HCT116 (cell line): Measurements from ENCODE around the gene PC. TPM values are rescaled to one million over a fixed set of nuclear protein-coding genes. Genes with fewer than 3 reads are reported as not detected.

ENCODE experiments used
- ATAC-seq: fragments of 200-7000 bp; cut with Tn5 transposase; 2 replicates; pipeline ENCODE4 v1.9.1; 2020; ENCODE audit warnings: mild to moderate bottlenecking, moderate library complexity
- BruUV-seq: library from RNA; stranded (reverse); fragments of 400-500 nt; replicated peaks from 2 replicates; lab custom pipeline; 2021; lab: Mats Ljungman, UMichigan
- CTCF ChIA-PET: fragments of 300-600 bp; sonication (Branson Sonifier 250); formaldehyde crosslinking; loops from one replicate; lab custom pipeline; 2021; ENCODE audit warnings: antibody characterized with exemption; lab: Charles Lee
- POLR2A ChIA-PET: fragments of 300-600, 350-600 bp; sonication (Branson Sonifier 250); formaldehyde crosslinking; loops from one replicate; lab custom pipeline; 2021; ENCODE audit warnings: antibody characterized with exemption; lab: Charles Lee
- RAD21 ChIA-PET, 2 experiments: fragments of 300-600 bp; sonication (Branson Sonifier 250); formaldehyde crosslinking; loops; one replicate each; lab custom pipeline; 2023; ENCODE audit warnings: low total read pairs in 2 of 2; ENCODE audit not compliant: uncharacterized antibody in 2 of 2, unreplicated experiment in 2 of 2, low non-redundant PET in 1 of 2; lab: Charles Lee
- DNase-seq: peaks from one replicate; pipeline ENCODE4 v3.0.0-alpha.2; 2010; ENCODE audit warnings: low read depth, low spot score
- H2AFZ ChIP-seq: fragments of 200-600 bp; shearing (Covaris generic), sonication (generic); 2 replicates; pipeline ENCODE4 v1.6.1; 2017; ENCODE audit warnings: low read depth, mixed run types, mixed read lengths, antibody characterized with exemption, low read length; ENCODE audit not compliant: poor library complexity, severe bottlenecking
- H3K27ac ChIP-seq: 2 replicates; pipeline ENCODE4 v1.5.1; 2012; ENCODE audit warnings: low read depth, low read length
- H3K27me3 ChIP-seq: fragments of 200-600 bp; sonication (generic); 2 replicates; pipeline ENCODE4 v1.6.1; 2016; ENCODE audit warnings: mixed run types, low read length, mixed read lengths; ENCODE audit not compliant: insufficient read depth
- H3K36me3 ChIP-seq, 2 experiments: fragments of 200-500 bp in 1 of 2; fragments of 200-600 bp in 1 of 2; sonication (Bioruptor generic) in 1 of 2; sonication (generic) in 1 of 2; 2 replicates each; pipeline versions ENCODE4 v1.5.1 to v1.6.1; 2014 to 2016; ENCODE audit warnings: low read length in 2 of 2, inconsistent platforms in 1 of 2, mixed read lengths in 1 of 2, mixed run types in 1 of 2; ENCODE audit not compliant: insufficient read depth in 2 of 2, control insufficient read depth in 1 of 2
- H3K4me1 ChIP-seq, 2 experiments: fragments of 200-600 bp in 1 of 2; sonication (generic) in 1 of 2; 2 replicates each; pipeline versions ENCODE4 v1.5.1 to v1.6.1; 2012 to 2017; ENCODE audit warnings: low read length in 2 of 2, inconsistent platforms in 1 of 2, mild to moderate bottlenecking in 1 of 2, mixed read lengths in 1 of 2, mixed run types in 1 of 2, moderate library complexity in 1 of 2; ENCODE audit not compliant: insufficient read depth in 2 of 2, control insufficient read depth in 1 of 2
- H3K4me2 ChIP-seq: fragments of 200-600 bp; sonication (generic); 2 replicates; pipeline ENCODE4 v1.6.1; 2017; ENCODE audit warnings: mixed run types, low read length, mixed read lengths
- H3K4me3 ChIP-seq, 2 experiments: fragments of 200-600 bp in 1 of 2; sonication (generic) in 1 of 2; replicated peaks in 1 of 2; 2 replicates each; pipeline ENCODE4 v1.5.1; 2011 to 2016; ENCODE audit warnings: low read length in 2 of 2, control low read depth in 1 of 2, low read depth in 1 of 2, mild to moderate bottlenecking in 1 of 2, mixed read lengths in 1 of 2, mixed run types in 1 of 2
- H3K79me2 ChIP-seq: fragments of 200-600 bp; sonication (generic); 2 replicates; pipeline ENCODE4 v1.6.1; 2017; ENCODE audit warnings: mild to moderate bottlenecking, mixed run types, low read length, moderate library complexity, mixed read lengths; ENCODE audit not compliant: insufficient read depth
- H3K9ac ChIP-seq: fragments of 200-600 bp; sonication (generic); 2 replicates; pipeline ENCODE4 v1.6.1; 2016; ENCODE audit warnings: low read length, mixed read lengths
- H3K9me2 ChIP-seq: fragments of 200-600 bp; sonication (generic), shearing (Covaris generic); 2 replicates; pipeline ENCODE4 v1.6.1; 2017; ENCODE audit warnings: mixed run types, mild to moderate bottlenecking, moderate library complexity; ENCODE audit not compliant: insufficient read depth
- H3K9me3 ChIP-seq, 2 experiments: fragments of 200-500 bp in 1 of 2; fragments of 200-600 bp in 1 of 2; sonication (Bioruptor generic) in 1 of 2; sonication (generic) in 1 of 2; 2 replicates each; pipeline ENCODE4 v1.6.1; 2014 to 2017; ENCODE audit warnings: low read length in 2 of 2, mixed read lengths in 2 of 2, inconsistent platforms in 1 of 2, low read depth in 1 of 2, mild to moderate bottlenecking in 1 of 2, mixed run types in 1 of 2, moderate library complexity in 1 of 2; ENCODE audit not compliant: control insufficient read depth in 1 of 2, insufficient read depth in 1 of 2
- H4K20me1 ChIP-seq: fragments of 200-600 bp; sonication (generic), shearing (Covaris generic); 2 replicates; pipeline ENCODE4 v1.6.1; 2017; ENCODE audit warnings: mixed run types, mild to moderate bottlenecking, moderate library complexity; ENCODE audit not compliant: insufficient read depth
- CBX3 ChIP-seq: IDR thresholded peaks from 2 replicates; pipeline ENCODE4 v1.6.1; 2012; ENCODE audit warnings: low read depth
- ELF1 ChIP-seq: IDR thresholded peaks from 2 replicates; pipeline ENCODE4 v1.6.1; 2012; ENCODE audit warnings: low read depth, borderline replicate concordance
- JUND ChIP-seq: IDR thresholded peaks from 2 replicates; pipeline ENCODE4 v1.6.1; 2012
- POLR2A ChIP-seq: IDR thresholded peaks from 2 replicates; pipeline ENCODE4 v1.7.0; 2011; ENCODE audit warnings: borderline replicate concordance; ENCODE audit not compliant: insufficient read depth, insufficient read length; ENCODE audit errors: extremely low read depth
- SP1 ChIP-seq: IDR thresholded peaks from 2 replicates; pipeline ENCODE4 v1.6.1; 2012; ENCODE audit warnings: low read depth
- ZNF274 ChIP-seq: fragments of 200-500 bp; sonication (Bioruptor generic); IDR thresholded peaks from 2 replicates; pipeline ENCODE4 v1.6.1; 2014; ENCODE audit warnings: mild to moderate bottlenecking, low read depth, low read length, inconsistent platforms
- intact Hi-C: fragments of 100-400 bp; cut with micrococcal nuclease; formaldehyde crosslinking; loops from 2 replicates; pipeline ENCODE4 v1.10.0; 2022
- total RNA-seq: library from RNA; stranded (reverse); gene quantifications from one replicate; pipeline ENCODE4 v1.2.1, GENCODE V29; 2021; ENCODE audit not compliant: unreplicated experiment
- TF ChIP-seq, protein P1 (sequence below): IDR thresholded peaks from 2 replicates; pipeline ENCODE4 v1.6.1; 2011; ENCODE audit warnings: mild to moderate bottlenecking, low read length, moderate library complexity; ENCODE audit not compliant: insufficient replicate concordance; ENCODE audit errors: extremely low read depth
- TF ChIP-seq, protein P2 (sequence below): IDR thresholded peaks from 2 replicates; pipeline ENCODE4 v1.6.1; 2012; ENCODE audit warnings: low read depth

Gene PC
- total RNA-seq, 1 experiment from 2014 or later: 24.1 TPM

DNA sequence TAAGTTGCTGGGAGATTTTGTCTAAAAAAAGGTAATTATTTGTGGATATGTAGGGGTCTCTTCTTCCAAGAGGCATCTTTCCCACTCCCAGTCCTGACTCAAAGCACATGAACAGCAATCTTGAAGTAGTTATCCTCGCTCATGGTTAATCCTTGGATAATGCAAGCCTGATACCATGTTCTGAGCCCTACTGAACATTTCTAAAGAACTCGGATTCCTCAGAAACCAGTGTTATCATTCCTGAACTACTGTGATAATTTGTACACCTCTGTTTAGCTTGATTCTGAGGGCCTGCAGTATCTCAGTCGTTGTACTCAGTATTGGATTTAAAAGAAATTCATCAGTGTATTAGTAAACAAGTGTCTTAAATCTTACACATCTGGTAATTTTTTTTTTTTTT is 137.3 kb downstream of the PC start:
- no TSS peak for BruUV-seq

More for the DNA sequence above, 137.3 kb downstream of the PC start:
- ChIA-PET POLR2A (no interaction called here), RAD21 (no interaction called here), CTCF (no interaction called here)
- Histone ChIP-seq H3K36me3 (no peaks in the 10 kb centered on the region), H3K9me2 (no peaks in the 10 kb centered on the region), H3K4me1 (peaks cover 0 to 1% of the 10 kb centered on the region in 2 experiments; a peak in 2 of 4 replicates), H4K20me1 (no peaks in the 10 kb centered on the region), H3K27ac (no peak overlapping the region), H3K4me2 (no peak overlapping the region), H3K27me3 (no peaks in the 10 kb centered on the region), H3K9ac (no peak overlapping the region), H3K79me2 (no peaks in the 10 kb centered on the region), H3K4me3 (no peak overlapping the region), H2AFZ (no peak overlapping the region), H3K9me3 (no peaks in the 10 kb centered on the region)
- ATAC-seq (no peak), DNase-seq (no peak)
- TF ChIP-seq SP1 (no peak), CBX3 (no peak), JUND (no peak), ELF1 (no peak), ZNF274 (no peak), POLR2A (no peak)
- TF ChIP-seq, protein P1, sequence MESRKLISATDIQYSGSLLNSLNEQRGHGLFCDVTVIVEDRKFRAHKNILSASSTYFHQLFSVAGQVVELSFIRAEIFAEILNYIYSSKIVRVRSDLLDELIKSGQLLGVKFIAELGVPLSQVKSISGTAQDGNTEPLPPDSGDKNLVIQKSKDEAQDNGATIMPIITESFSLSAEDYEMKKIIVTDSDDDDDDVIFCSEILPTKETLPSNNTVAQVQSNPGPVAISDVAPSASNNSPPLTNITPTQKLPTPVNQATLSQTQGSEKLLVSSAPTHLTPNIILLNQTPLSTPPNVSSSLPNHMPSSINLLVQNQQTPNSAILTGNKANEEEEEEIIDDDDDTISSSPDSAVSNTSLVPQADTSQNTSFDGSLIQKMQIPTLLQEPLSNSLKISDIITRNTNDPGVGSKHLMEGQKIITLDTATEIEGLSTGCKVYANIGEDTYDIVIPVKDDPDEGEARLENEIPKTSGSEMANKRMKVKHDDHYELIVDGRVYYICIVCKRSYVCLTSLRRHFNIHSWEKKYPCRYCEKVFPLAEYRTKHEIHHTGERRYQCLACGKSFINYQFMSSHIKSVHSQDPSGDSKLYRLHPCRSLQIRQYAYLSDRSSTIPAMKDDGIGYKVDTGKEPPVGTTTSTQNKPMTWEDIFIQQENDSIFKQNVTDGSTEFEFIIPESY: no peak
- TF ChIP-seq, protein P2, sequence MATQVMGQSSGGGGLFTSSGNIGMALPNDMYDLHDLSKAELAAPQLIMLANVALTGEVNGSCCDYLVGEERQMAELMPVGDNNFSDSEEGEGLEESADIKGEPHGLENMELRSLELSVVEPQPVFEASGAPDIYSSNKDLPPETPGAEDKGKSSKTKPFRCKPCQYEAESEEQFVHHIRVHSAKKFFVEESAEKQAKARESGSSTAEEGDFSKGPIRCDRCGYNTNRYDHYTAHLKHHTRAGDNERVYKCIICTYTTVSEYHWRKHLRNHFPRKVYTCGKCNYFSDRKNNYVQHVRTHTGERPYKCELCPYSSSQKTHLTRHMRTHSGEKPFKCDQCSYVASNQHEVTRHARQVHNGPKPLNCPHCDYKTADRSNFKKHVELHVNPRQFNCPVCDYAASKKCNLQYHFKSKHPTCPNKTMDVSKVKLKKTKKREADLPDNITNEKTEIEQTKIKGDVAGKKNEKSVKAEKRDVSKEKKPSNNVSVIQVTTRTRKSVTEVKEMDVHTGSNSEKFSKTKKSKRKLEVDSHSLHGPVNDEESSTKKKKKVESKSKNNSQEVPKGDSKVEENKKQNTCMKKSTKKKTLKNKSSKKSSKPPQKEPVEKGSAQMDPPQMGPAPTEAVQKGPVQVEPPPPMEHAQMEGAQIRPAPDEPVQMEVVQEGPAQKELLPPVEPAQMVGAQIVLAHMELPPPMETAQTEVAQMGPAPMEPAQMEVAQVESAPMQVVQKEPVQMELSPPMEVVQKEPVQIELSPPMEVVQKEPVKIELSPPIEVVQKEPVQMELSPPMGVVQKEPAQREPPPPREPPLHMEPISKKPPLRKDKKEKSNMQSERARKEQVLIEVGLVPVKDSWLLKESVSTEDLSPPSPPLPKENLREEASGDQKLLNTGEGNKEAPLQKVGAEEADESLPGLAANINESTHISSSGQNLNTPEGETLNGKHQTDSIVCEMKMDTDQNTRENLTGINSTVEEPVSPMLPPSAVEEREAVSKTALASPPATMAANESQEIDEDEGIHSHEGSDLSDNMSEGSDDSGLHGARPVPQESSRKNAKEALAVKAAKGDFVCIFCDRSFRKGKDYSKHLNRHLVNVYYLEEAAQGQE: no peak
- intact Hi-C loops: no loop called here
